ENCODE data around the gene MIF.
"Not testable (repeated sequence)": the region's sequence is repeated elsewhere in the genome, so short reads cannot be mapped to it uniquely, and the experiment has no call there.

MIF gene

DNA sequence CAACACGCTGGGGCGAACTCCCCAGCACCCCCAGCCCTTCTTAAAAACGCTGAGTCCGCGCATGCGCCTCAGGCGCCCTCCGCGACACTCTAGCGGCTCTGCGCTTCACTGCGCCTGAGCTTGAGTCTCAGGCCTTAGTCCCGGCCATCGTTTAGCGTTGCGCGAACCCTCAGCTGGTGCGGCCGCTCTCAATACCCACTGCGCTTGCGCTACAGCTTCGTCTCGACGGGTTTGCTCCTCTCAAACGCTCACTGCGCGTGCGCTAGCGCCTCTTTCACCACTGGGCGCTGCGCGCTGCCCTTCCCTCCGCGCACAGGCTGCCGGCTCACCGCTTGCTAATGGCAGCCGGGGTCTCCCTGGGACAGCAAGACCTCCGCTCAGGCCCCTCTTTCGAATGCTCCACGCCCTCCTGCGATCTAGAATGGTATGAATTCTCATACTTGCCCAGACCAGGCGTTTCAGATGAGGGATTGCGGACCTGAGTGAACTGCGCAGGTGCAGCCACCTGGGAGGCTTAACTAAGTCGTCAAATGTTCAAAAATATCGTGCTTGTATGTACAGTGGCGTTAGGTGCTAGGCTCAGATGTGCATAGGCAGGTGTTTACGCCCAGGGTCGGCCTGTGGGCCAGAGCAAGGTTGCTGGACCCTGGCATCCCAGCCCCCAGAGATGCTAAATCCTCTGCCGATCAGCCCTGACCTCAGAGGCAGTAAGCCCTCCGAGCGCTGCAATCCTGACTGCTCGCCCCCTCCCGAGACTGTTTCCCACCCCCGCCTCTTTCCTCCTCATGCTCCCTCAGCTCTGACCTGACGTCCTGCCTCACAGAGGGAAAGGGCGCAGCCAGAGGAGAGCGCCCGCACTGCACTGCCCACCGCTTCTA, 36.3 kb upstream of the MIF start, which contains the start of gene SLC2A11:
TSS of gene SLC2A11 (plus strand) at position 270 of the 878 bp plus-strand sequence. CDS start at position 395, 125 bp downstream.
- H3K4me1 ChIP-seq (ENCODE audit: insufficient read depth, low read length): peaks cover 15% of the 10 kb centered on the region
- H3K4me3 ChIP-seq (ENCODE audit: low read depth in 1 of 2, low read length in 2 of 2): peak within 1 kb of the TSS; percentile 51 to 94
- H3K27ac ChIP-seq (ENCODE audit: low read depth, low read length): peak within 1 kb of the TSS; percentile 96
- H3K27me3 ChIP-seq (ENCODE audit: control insufficient read depth in 1 of 2, insufficient read depth in 2 of 2, low read length in 2 of 2): no peaks in the 10 kb centered on the region
- no peaks in the 10 kb centered on the region for H3K9me3 ChIP-seq (ENCODE audit: low read length)
- H3K36me3 ChIP-seq (ENCODE audit: insufficient read depth, low read length): peaks cover under 1% of the 10 kb centered on the region
- H3K9ac ChIP-seq (ENCODE audit: low read length): peak within 1 kb of the TSS; percentile 89

DNA sequence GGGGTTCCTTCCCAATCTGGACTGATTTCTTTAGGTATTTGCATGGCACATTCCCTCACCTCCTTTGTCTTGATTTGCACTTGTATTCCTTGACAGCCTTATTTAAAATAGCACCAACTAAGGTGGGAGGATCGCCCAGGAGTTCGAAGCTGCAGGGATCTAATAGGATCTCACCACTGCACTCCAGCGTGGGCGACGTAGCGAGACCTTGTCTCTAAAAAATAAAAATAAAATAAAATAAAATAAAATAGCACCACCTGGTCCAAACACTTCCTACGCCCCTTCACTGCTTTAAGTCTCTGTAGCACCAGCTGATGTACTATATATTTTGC, 35.7 kb upstream of the MIF start:
- Histone ChIP-seq H3K27ac (ENCODE audit: low read depth, low read length) (no peak overlapping the region), H3K4me3 (ENCODE audit: low read depth in 1 of 2, low read length in 2 of 2) (peak overlapping the region; percentile 51 to 94), H3K9ac (ENCODE audit: low read length) (peak overlapping the region; percentile 89), H3K9me3 (ENCODE audit: low read length) (no peaks in the 10 kb centered on the region), H3K36me3 (ENCODE audit: insufficient read depth, low read length) (peaks cover 6% of the 10 kb centered on the region), H3K27me3 (ENCODE audit: control insufficient read depth in 1 of 2, insufficient read depth in 2 of 2, low read length in 2 of 2) (no peaks in the 10 kb centered on the region), H3K4me1 (ENCODE audit: insufficient read depth, low read length) (peaks cover 15% of the 10 kb centered on the region)

GRCh38 chr22:23859201-23859600, 35.0 kb upstream of the MIF start:
- Histone ChIP-seq H3K4me1 (ENCODE audit: insufficient read depth, low read length) (peaks cover 15% of the 10 kb centered on the region), H3K9ac (ENCODE audit: low read length) (no peak overlapping the region), H3K9me3 (ENCODE audit: low read length) (no peaks in the 10 kb centered on the region), H3K4me3 (ENCODE audit: low read depth in 1 of 2, low read length in 2 of 2) (no peak overlapping the region), H3K27me3 (ENCODE audit: control insufficient read depth in 1 of 2, insufficient read depth in 2 of 2, low read length in 2 of 2) (no peaks in the 10 kb centered on the region), H3K36me3 (ENCODE audit: insufficient read depth, low read length) (peaks cover 6% of the 10 kb centered on the region), H3K27ac (ENCODE audit: low read depth, low read length) (no peak overlapping the region)

GRCh38 chr22:23860187-23860586, 34.0 kb upstream of the MIF start:
- not testable (repeated sequence) for H3K27ac ChIP-seq (ENCODE audit: low read depth, low read length); H3K9me3 ChIP-seq (ENCODE audit: low read length); H3K36me3 ChIP-seq (ENCODE audit: insufficient read depth, low read length); H3K4me3 ChIP-seq (ENCODE audit: low read depth in 1 of 2, low read length in 2 of 2); H3K9ac ChIP-seq (ENCODE audit: low read length); H3K27me3 ChIP-seq (ENCODE audit: control insufficient read depth in 1 of 2, insufficient read depth in 2 of 2, low read length in 2 of 2)
- peaks cover 15% of the 10 kb centered on the region for H3K4me1 ChIP-seq (ENCODE audit: insufficient read depth, low read length)

GRCh38 chr22:23862103-23862502, 32.1 kb upstream of the MIF start:
- H3K4me1 ChIP-seq (ENCODE audit: insufficient read depth, low read length): peaks cover 9% of the 10 kb centered on the region
- H3K36me3 ChIP-seq (ENCODE audit: insufficient read depth, low read length): peaks cover 6% of the 10 kb centered on the region
- no peaks in the 10 kb centered on the region for H3K9me3 ChIP-seq (ENCODE audit: low read length)
- no peaks in the 10 kb centered on the region for H3K27me3 ChIP-seq (ENCODE audit: control insufficient read depth in 1 of 2, insufficient read depth in 2 of 2, low read length in 2 of 2)
- H3K27ac ChIP-seq (ENCODE audit: low read depth, low read length): no peak overlapping the region
- no peak overlapping the region for H3K4me3 ChIP-seq (ENCODE audit: low read depth in 1 of 2, low read length in 2 of 2)
- H3K9ac ChIP-seq (ENCODE audit: low read length): no peak overlapping the region

GRCh38 chr22:23864499-23865154, 29.6 kb upstream of the MIF start:
- H3K9me3 ChIP-seq (ENCODE audit: low read length); H3K4me1 ChIP-seq (ENCODE audit: insufficient read depth, low read length): not testable (repeated sequence)
- peaks cover 26% of the 10 kb centered on the region for H3K36me3 ChIP-seq (ENCODE audit: insufficient read depth, low read length)

DNA sequence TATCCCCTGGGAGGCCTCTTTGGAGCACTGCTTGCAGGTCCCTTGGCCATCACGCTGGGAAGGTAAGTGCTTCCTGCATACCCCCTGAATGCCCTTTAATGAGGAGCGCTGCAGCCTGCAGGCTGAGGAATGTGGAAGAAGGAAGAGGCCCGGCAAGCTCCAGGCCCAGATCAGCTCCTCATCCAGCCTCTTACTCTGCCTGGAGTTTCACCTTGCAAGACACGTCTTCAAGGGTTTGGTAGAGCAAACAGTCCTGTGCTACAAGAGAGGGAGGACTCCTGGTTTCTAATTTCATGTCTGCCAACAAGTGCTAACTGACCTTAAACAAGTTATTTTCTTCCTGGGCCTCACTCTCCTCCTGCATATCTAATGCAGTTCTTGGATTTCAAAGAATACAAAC, 25.6 kb upstream of the MIF start:
- no peak overlapping the region for H3K9ac ChIP-seq (ENCODE audit: low read length)
- H3K27me3 ChIP-seq (ENCODE audit: control insufficient read depth in 1 of 2, insufficient read depth in 2 of 2, low read length in 2 of 2): no peaks in the 10 kb centered on the region
- no peaks in the 10 kb centered on the region for H3K4me1 ChIP-seq (ENCODE audit: insufficient read depth, low read length)
- no peak overlapping the region for H3K4me3 ChIP-seq (ENCODE audit: low read depth in 1 of 2, low read length in 2 of 2)
- no peaks in the 10 kb centered on the region for H3K9me3 ChIP-seq (ENCODE audit: low read length)
- H3K36me3 ChIP-seq (ENCODE audit: insufficient read depth, low read length): peaks cover 24% of the 10 kb centered on the region
- H3K27ac ChIP-seq (ENCODE audit: low read depth, low read length): no peak overlapping the region

More at GRCh38 chr22:23864499-23865154, 29.6 kb upstream of the MIF start:
- H3K27me3 ChIP-seq (ENCODE audit: control insufficient read depth in 1 of 2, insufficient read depth in 2 of 2, low read length in 2 of 2); H3K27ac ChIP-seq (ENCODE audit: low read depth, low read length); H3K4me3 ChIP-seq (ENCODE audit: low read depth in 1 of 2, low read length in 2 of 2); H3K9ac ChIP-seq (ENCODE audit: low read length): not testable (repeated sequence)

DNA sequence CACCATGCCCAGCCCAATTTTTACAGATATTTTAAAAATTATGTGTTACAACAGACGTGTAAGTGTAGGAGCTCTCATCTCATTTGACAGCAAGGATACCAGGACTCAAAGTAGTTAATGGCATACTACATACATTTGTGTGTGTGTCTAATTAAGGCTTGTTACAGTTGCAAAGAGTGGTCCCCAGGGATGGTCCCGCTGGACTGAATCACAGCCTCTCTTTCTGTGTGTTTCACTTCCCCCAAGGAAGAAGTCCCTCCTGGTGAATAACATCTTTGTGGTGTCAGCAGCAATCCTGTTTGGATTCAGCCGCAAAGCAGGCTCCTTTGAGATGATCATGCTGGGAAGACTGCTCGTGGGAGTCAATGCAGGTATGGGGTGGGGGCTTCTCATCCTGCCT, 19.3 kb upstream of the MIF start:
- peaks cover 33% of the 10 kb centered on the region for H3K36me3 ChIP-seq (ENCODE audit: insufficient read depth, low read length)
- H3K4me1 ChIP-seq (ENCODE audit: insufficient read depth, low read length): no peaks in the 10 kb centered on the region
- no peaks in the 10 kb centered on the region for H3K9me3 ChIP-seq (ENCODE audit: low read length)
- H3K9ac ChIP-seq (ENCODE audit: low read length): no peak overlapping the region
- no peak overlapping the region for H3K4me3 ChIP-seq (ENCODE audit: low read depth in 1 of 2, low read length in 2 of 2)
- H3K27me3 ChIP-seq (ENCODE audit: control insufficient read depth in 1 of 2, insufficient read depth in 2 of 2, low read length in 2 of 2): no peaks in the 10 kb centered on the region
- H3K27ac ChIP-seq (ENCODE audit: low read depth, low read length): no peak overlapping the region

- peaks cover 33% of the 10 kb centered on the region for H3K36me3 ChIP-seq (ENCODE audit: insufficient read depth, low read length)
- no peaks in the 10 kb centered on the region for H3K4me1 ChIP-seq (ENCODE audit: insufficient read depth, low read length)
- H3K9me3 ChIP-seq (ENCODE audit: low read length): no peaks in the 10 kb centered on the region
Observed at GRCh38 chr22:23875801-23876200, 18.4 kb upstream of the MIF start.

DNA sequence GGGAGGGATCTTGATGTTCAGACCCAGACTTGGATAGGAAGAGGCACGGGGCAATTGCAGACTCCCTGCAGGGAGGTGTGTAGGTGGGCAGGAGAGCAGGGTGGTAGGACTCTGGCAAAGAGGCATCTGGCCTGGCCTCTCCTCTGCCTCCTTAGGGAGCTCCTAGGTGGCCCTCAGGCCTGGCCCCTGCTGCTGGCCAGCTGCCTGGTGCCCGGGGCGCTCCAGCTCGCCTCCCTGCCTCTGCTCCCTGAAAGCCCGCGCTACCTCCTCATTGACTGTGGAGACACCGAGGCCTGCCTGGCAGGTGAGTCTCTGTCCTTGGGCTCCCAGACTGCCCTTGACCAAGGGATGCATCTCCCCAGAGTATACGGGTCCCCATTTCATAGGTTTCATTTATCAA, 16.6 kb upstream of the MIF start:
- Histone ChIP-seq H3K36me3 (ENCODE audit: insufficient read depth, low read length) (peaks cover 30% of the 10 kb centered on the region), H3K27ac (ENCODE audit: low read depth, low read length) (no peak overlapping the region), H3K4me1 (ENCODE audit: insufficient read depth, low read length) (no peaks in the 10 kb centered on the region), H3K9me3 (ENCODE audit: low read length) (no peaks in the 10 kb centered on the region), H3K4me3 (ENCODE audit: low read depth in 1 of 2, low read length in 2 of 2) (no peak overlapping the region), H3K9ac (ENCODE audit: low read length) (no peak overlapping the region), H3K27me3 (ENCODE audit: control insufficient read depth in 1 of 2, insufficient read depth in 2 of 2, low read length in 2 of 2) (no peaks in the 10 kb centered on the region)

More at GRCh38 chr22:23875801-23876200, 18.4 kb upstream of the MIF start:
- Histone ChIP-seq H3K4me3 (ENCODE audit: low read depth in 1 of 2, low read length in 2 of 2) (no peak overlapping the region), H3K27me3 (ENCODE audit: control insufficient read depth in 1 of 2, insufficient read depth in 2 of 2, low read length in 2 of 2) (no peaks in the 10 kb centered on the region), H3K27ac (ENCODE audit: low read depth, low read length) (no peak overlapping the region), H3K9ac (ENCODE audit: low read length) (no peak overlapping the region)

DNA sequence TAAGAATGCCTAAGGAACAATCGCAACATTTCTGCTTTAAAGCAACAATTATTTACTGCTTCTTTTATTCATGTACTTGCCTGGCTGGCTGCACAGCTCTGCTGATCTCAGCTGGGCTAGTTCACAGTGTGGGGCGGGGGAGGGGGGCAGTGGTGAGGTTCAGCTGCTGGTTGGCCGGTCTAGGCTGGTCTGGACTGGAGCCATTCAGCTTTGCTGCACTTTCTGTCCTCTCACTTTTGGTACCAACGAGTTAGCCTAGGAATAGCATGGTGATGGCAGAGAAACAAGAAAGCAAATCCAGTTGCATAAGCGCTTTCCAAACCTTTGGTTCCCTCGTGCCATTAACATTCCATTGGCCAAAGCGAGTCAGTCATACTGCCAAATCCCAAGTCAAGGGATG, 16.0 kb upstream of the MIF start:
- no peaks in the 10 kb centered on the region for H3K27me3 ChIP-seq (ENCODE audit: control insufficient read depth in 1 of 2, insufficient read depth in 2 of 2, low read length in 2 of 2)
- no peaks in the 10 kb centered on the region for H3K4me1 ChIP-seq (ENCODE audit: insufficient read depth, low read length)
- peaks cover 29% of the 10 kb centered on the region for H3K36me3 ChIP-seq (ENCODE audit: insufficient read depth, low read length)
- no peaks in the 10 kb centered on the region for H3K9me3 ChIP-seq (ENCODE audit: low read length)
- no peak overlapping the region for H3K9ac ChIP-seq (ENCODE audit: low read length)
- H3K4me3 ChIP-seq (ENCODE audit: low read depth in 1 of 2, low read length in 2 of 2): no peak overlapping the region
- H3K27ac ChIP-seq (ENCODE audit: low read depth, low read length): no peak overlapping the region

Data from muscle layer of colon (tissue), 2 donors.